Measurements from ENCODE around the gene ARHGEF10L.
"Not testable (repeated sequence)": the region's sequence is repeated elsewhere in the genome, so short reads cannot be mapped to it uniquely, and the experiment has no call there.

Gene ARHGEF10L

GRCh38 chr1:17743925-17744324 is 204.4 kb downstream of the ARHGEF10L start:
- intact Hi-C loops (cut with DNase I; ENCODE audit: low total_unique reads): no loop called here
- H3K4me1 ChIP-seq: peaks cover 0 to 4% (median 1%) of the 10 kb centered on the region in 4 donors
- no peaks in the 10 kb centered on the region for H3K9me3 ChIP-seq
- H3K4me3 ChIP-seq: no peak overlapping the region
- H3K36me3 ChIP-seq: no peaks in the 10 kb centered on the region
- H3K27ac ChIP-seq: no peak overlapping the region
- DNase-seq: no peak
- peaks cover 0 to 42% of the 10 kb centered on the region in 2 donors for H3K27me3 ChIP-seq
- no peak for TF ChIP-seq CTCF (IDR thresholded peaks at IDR 0.05)

- no peaks in the 10 kb centered on the region for H3K36me3 ChIP-seq
- H3K27me3 ChIP-seq: peaks cover 0 to 33% of the 10 kb centered on the region in 2 donors
- TF ChIP-seq CTCF (IDR thresholded peaks at IDR 0.05): no peak
- H3K4me3 ChIP-seq: no peak overlapping the region
- no peak overlapping the region for H3K27ac ChIP-seq
- no peak for DNase-seq
- no peaks in the 10 kb centered on the region for H3K9me3 ChIP-seq
- H3K4me1 ChIP-seq: peaks cover 0 to 4% (median 1%) of the 10 kb centered on the region in 4 donors
- intact Hi-C loops (cut with DNase I; ENCODE audit: low total_unique reads): no loop called here
These were observed 205.4 kb downstream of the ARHGEF10L start for GRCh38 chr1:17744666-17745478.

- no peaks in the 10 kb centered on the region for H3K9me3 ChIP-seq
- H3K4me3 ChIP-seq: no peak overlapping the region
- intact Hi-C loops (cut with DNase I; ENCODE audit: low total_unique reads): no loop called here
- H3K27ac ChIP-seq: no peak overlapping the region
- peaks cover 0 to 4% (median 1%) of the 10 kb centered on the region in 4 donors for H3K4me1 ChIP-seq
- DNase-seq: no peak
- peaks cover 0 to 27% of the 10 kb centered on the region in 2 donors for H3K27me3 ChIP-seq
- no peaks in the 10 kb centered on the region for H3K36me3 ChIP-seq
- TF ChIP-seq CTCF (IDR thresholded peaks at IDR 0.05): no peak
These were observed 206.0 kb downstream of the ARHGEF10L start for GRCh38 chr1:17745479-17745955.

- H3K27me3 ChIP-seq: peaks cover 0 to 19% of the 10 kb centered on the region in 2 donors
- H3K4me3 ChIP-seq; intact Hi-C loops (cut with DNase I; ENCODE audit: low total_unique reads); H3K27ac ChIP-seq; H3K9me3 ChIP-seq; DNase-seq; H3K36me3 ChIP-seq; H3K4me1 ChIP-seq: not testable (repeated sequence)
These were observed 206.8 kb downstream of the ARHGEF10L start for GRCh38 chr1:17746281-17746680.

GRCh38 chr1:17746920-17747319 is 207.4 kb downstream of the ARHGEF10L start:
- intact Hi-C loops (cut with DNase I; ENCODE audit: low total_unique reads): no loop called here
- Histone ChIP-seq H3K4me1 (peaks cover 0 to 4% (median 1%) of the 10 kb centered on the region in 4 donors), H3K4me3 (no peak overlapping the region), H3K36me3 (no peaks in the 10 kb centered on the region), H3K27ac (no peak overlapping the region), H3K27me3 (peaks cover 0 to 15% of the 10 kb centered on the region in 2 donors), H3K9me3 (no peaks in the 10 kb centered on the region)
- no peak for TF ChIP-seq CTCF (IDR thresholded peaks at IDR 0.05)
- DNase-seq: no peak
